Inflammatory macrophage treated with lipopolysaccharide for 1 hour (primary cell): ENCODE data around the gene DNAH6.
"Not testable (repeated sequence)": the region's sequence is repeated elsewhere in the genome, so short reads cannot be mapped to it uniquely, and the experiment has no call there.

ENCODE experiments used
- DNase-seq, 2 donors: peaks; one replicate each; pipeline ENCODE4 v3.0.0-alpha.2; 2020 to 2022

DNAH6 gene

GRCh38 chr2:84768840-84769239 lies 252.5 kb downstream of the DNAH6 start:
- DNase-seq: no peak

- no peak for DNase-seq
These were observed 254.0 kb downstream of the DNAH6 start for GRCh38 chr2:84770280-84770679.

GRCh38 chr2:84771251-84771650 lies 255.0 kb downstream of the DNAH6 start:
- DNase-seq: no peak

- DNase-seq: not testable (repeated sequence)
These were observed 257.3 kb downstream of the DNAH6 start for GRCh38 chr2:84773562-84773961.

GRCh38 chr2:84776011-84776410 lies 259.7 kb downstream of the DNAH6 start:
- no peak for DNase-seq

- DNase-seq: no peak
These were observed 262.8 kb downstream of the DNAH6 start for GRCh38 chr2:84778911-84779690.

GRCh38 chr2:84779781-84780180 lies 263.5 kb downstream of the DNAH6 start:
- no peak for DNase-seq

- DNase-seq: no peak
These were observed 265.8 kb downstream of the DNAH6 start for GRCh38 chr2:84781942-84782716.

- peak in 1 of 2 donors; percentile 6 for DNase-seq
These were observed 266.6 kb downstream of the DNAH6 start for GRCh38 chr2:84782717-84783442.

GRCh38 chr2:84785950-84786349 lies 269.7 kb downstream of the DNAH6 start:
- no peak for DNase-seq

- DNase-seq: no peak
These were observed 270.3 kb downstream of the DNAH6 start for GRCh38 chr2:84786601-84787000.

- no peak for DNase-seq
These were observed 271.7 kb downstream of the DNAH6 start for GRCh38 chr2:84788027-84788426.

GRCh38 chr2:84788498-84788897 lies 272.2 kb downstream of the DNAH6 start:
- no peak for DNase-seq

- DNase-seq: no peak
These were observed 276.7 kb downstream of the DNAH6 start for GRCh38 chr2:84792856-84793522.

- DNase-seq: no peak
These were observed 277.3 kb downstream of the DNAH6 start for GRCh38 chr2:84793641-84794040.

- DNase-seq: no peak
These were observed 280.5 kb downstream of the DNAH6 start for GRCh38 chr2:84796798-84797197.

- no peak for DNase-seq
These were observed 281.0 kb downstream of the DNAH6 start for GRCh38 chr2:84797271-84797670.

GRCh38 chr2:84799772-84800171 lies 283.5 kb downstream of the DNAH6 start:
- no peak for DNase-seq

- no peak for DNase-seq
These were observed 284.0 kb downstream of the DNAH6 start for GRCh38 chr2:84800194-84800805.

GRCh38 chr2:84801811-84802210 lies 285.5 kb downstream of the DNAH6 start:
- DNase-seq: no peak

GRCh38 chr2:84805250-84805958 lies 289.1 kb downstream of the DNAH6 start:
- DNase-seq: no peak

GRCh38 chr2:84807063-84807485 lies 290.8 kb downstream of the DNAH6 start:
- peak in 1 of 2 donors; percentile 8 for DNase-seq
